Measurements from ENCODE around the gene MSI1. TPM values are rescaled to one million over a fixed set of nuclear protein-coding genes. Genes with fewer than 3 reads are reported as not detected.

Gene MSI1
- total RNA-seq, 4 donors from 2014 or later, result 0.11 to 0.19 (median 0.17) TPM; not detected in 1

- no peak overlapping the region for H3K27ac ChIP-seq (replicated peaks in 1 of 4)
- intact Hi-C loops (cut with DNase I), result no loop called here
- no peak for TF ChIP-seq EP300 (IDR thresholded peaks at IDR 0.05)
- H3K4me1 ChIP-seq, result peaks cover 0 to 13% (median 5%) of the 10 kb centered on the region in 4 donors
- H3K9me3 ChIP-seq, result no peaks in the 10 kb centered on the region
- WGBS, result 95% methylated on average over 7 of the region's 7 CpGs
- H3K27me3 ChIP-seq, result peaks cover 0 to 11% (median 0%) of the 10 kb centered on the region in 4 donors
- DNase-seq (ENCODE audit: extremely low spot score), result no peak
- H3K36me3 ChIP-seq, result peaks cover 0 to 24% (median 0%) of the 10 kb centered on the region in 4 donors
- H3K4me3 ChIP-seq, result no peak overlapping the region
Observed at GRCh38 chr12:120346681-120347080, 22.3 kb downstream of the MSI1 start.

- Histone ChIP-seq H3K36me3 (peaks cover 0 to 22% (median 0%) of the 10 kb centered on the region in 4 donors), H3K27ac (replicated peaks in 1 of 4) (no peak overlapping the region), H3K4me1 (peaks cover 0 to 10% (median 3%) of the 10 kb centered on the region in 4 donors), H3K27me3 (peaks cover 0 to 12% (median 0%) of the 10 kb centered on the region in 4 donors), H3K4me3 (no peak overlapping the region), H3K9me3 (no peaks in the 10 kb centered on the region)
- no peak for DNase-seq (ENCODE audit: extremely low spot score)
- intact Hi-C loops (cut with DNase I), result no loop called here
- WGBS, result 89% methylated on average over 12 of the region's 15 CpGs
- no peak for TF ChIP-seq POLR2AphosphoS5 (IDR thresholded peaks at IDR 0.05)
- TF ChIP-seq CTCF (IDR thresholded peaks at IDR 0.05), result no peak
- no peak for TF ChIP-seq POLR2A (IDR thresholded peaks at IDR 0.05; ENCODE audit: low read depth)
- no peak for TF ChIP-seq EP300 (IDR thresholded peaks at IDR 0.05)
Observed at GRCh38 chr12:120346031-120346430, 22.9 kb downstream of the MSI1 start.

GRCh38 chr12:120343692-120344091, 25.3 kb downstream of the MSI1 start:
- intact Hi-C loops (cut with DNase I), result no loop called here
- H3K36me3 ChIP-seq, result peaks cover 0 to 13% (median 0%) of the 10 kb centered on the region in 4 donors
- 98% methylated on average over 8 of the region's 8 CpGs for WGBS

GRCh38 chr12:120343039-120343537, 25.9 kb downstream of the MSI1 start:
- intact Hi-C loops (cut with DNase I), result no loop called here
- TF ChIP-seq CTCF (IDR thresholded peaks at IDR 0.05) (no peak), POLR2A (IDR thresholded peaks at IDR 0.05; ENCODE audit: low read depth) (no peak), POLR2AphosphoS5 (IDR thresholded peaks at IDR 0.05) (no peak), EP300 (IDR thresholded peaks at IDR 0.05) (no peak)
- no peak for DNase-seq (ENCODE audit: extremely low spot score)
- peaks cover 0 to 12% (median 0%) of the 10 kb centered on the region in 4 donors for H3K27me3 ChIP-seq
- no peak overlapping the region for H3K4me3 ChIP-seq
- H3K36me3 ChIP-seq, result peaks cover 0 to 13% (median 0%) of the 10 kb centered on the region in 4 donors
- no peak overlapping the region for H3K27ac ChIP-seq (replicated peaks in 1 of 4)
- WGBS, result 71% methylated on average over 10 of the region's 10 CpGs
- no peaks in the 10 kb centered on the region for H3K4me1 ChIP-seq
- no peaks in the 10 kb centered on the region for H3K9me3 ChIP-seq

More at GRCh38 chr12:120343692-120344091, 25.3 kb downstream of the MSI1 start:
- H3K4me1 ChIP-seq, result no peaks in the 10 kb centered on the region
- peaks cover 0 to 12% (median 0%) of the 10 kb centered on the region in 4 donors for H3K27me3 ChIP-seq
- no peak for DNase-seq (ENCODE audit: extremely low spot score)
- no peak overlapping the region for H3K27ac ChIP-seq (replicated peaks in 1 of 4)
- TF ChIP-seq POLR2AphosphoS5 (IDR thresholded peaks at IDR 0.05) (no peak), POLR2A (IDR thresholded peaks at IDR 0.05; ENCODE audit: low read depth) (no peak), EP300 (IDR thresholded peaks at IDR 0.05) (no peak), CTCF (IDR thresholded peaks at IDR 0.05) (no peak)
- no peak overlapping the region for H3K4me3 ChIP-seq
- H3K9me3 ChIP-seq, result no peaks in the 10 kb centered on the region

- no peak for DNase-seq (ENCODE audit: extremely low spot score)
- no peak overlapping the region for H3K4me3 ChIP-seq
- H3K27ac ChIP-seq (replicated peaks in 1 of 4), result no peak overlapping the region
- H3K4me1 ChIP-seq, result no peaks in the 10 kb centered on the region
- intact Hi-C loops (cut with DNase I), result no loop called here
- 57% methylated on average over 28 of the region's 30 CpGs for WGBS
- TF ChIP-seq POLR2A (IDR thresholded peaks at IDR 0.05; ENCODE audit: low read depth) (no peak), EP300 (IDR thresholded peaks at IDR 0.05) (no peak), CTCF (IDR thresholded peaks at IDR 0.05) (no peak), POLR2AphosphoS5 (IDR thresholded peaks at IDR 0.05) (no peak)
- peaks cover 0 to 10% (median 0%) of the 10 kb centered on the region in 4 donors for H3K36me3 ChIP-seq
- H3K27me3 ChIP-seq, result peaks cover 0 to 8% (median 0%) of the 10 kb centered on the region in 4 donors
- no peaks in the 10 kb centered on the region for H3K9me3 ChIP-seq
Observed at GRCh38 chr12:120342175-120343038, 26.6 kb downstream of the MSI1 start.

Data from esophagus muscularis mucosa (tissue), 4 donors.